Measurements from ENCODE around the gene MESP2.
A peak's percentile ranks its signal among the peaks of the same experiment; 100 is the strongest.

MESP2 gene

GRCh38 chr15:89750560-89751542 is 25.3 kb upstream of the MESP2 start, which contains the start of gene MESP1:
Gene MESP1, minus strand, starts transcription at chr15:89751249. Its CDS starts 18 bp downstream, at chr15:89751231.
- no peak for TF ChIP-seq EZH2phosphoT487 (IDR thresholded peaks at IDR 0.05; ENCODE audit: borderline replicate concordance)
- TF ChIP-seq, protein P1, sequence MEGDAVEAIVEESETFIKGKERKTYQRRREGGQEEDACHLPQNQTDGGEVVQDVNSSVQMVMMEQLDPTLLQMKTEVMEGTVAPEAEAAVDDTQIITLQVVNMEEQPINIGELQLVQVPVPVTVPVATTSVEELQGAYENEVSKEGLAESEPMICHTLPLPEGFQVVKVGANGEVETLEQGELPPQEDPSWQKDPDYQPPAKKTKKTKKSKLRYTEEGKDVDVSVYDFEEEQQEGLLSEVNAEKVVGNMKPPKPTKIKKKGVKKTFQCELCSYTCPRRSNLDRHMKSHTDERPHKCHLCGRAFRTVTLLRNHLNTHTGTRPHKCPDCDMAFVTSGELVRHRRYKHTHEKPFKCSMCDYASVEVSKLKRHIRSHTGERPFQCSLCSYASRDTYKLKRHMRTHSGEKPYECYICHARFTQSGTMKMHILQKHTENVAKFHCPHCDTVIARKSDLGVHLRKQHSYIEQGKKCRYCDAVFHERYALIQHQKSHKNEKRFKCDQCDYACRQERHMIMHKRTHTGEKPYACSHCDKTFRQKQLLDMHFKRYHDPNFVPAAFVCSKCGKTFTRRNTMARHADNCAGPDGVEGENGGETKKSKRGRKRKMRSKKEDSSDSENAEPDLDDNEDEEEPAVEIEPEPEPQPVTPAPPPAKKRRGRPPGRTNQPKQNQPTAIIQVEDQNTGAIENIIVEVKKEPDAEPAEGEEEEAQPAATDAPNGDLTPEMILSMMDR (conservative IDR thresholded peaks at IDR 0.05; ENCODE audit: low read length) = peak; percentile 55
- Histone ChIP-seq H3K79me2 (ENCODE audit: insufficient read depth, low read length) (no peaks in the 10 kb centered on the region), H3K4me3 (ENCODE audit: low read length, poor library complexity, severe bottlenecking) (peak within 1 kb of the TSS; percentile 76), H3K9me3 (ENCODE audit: insufficient read depth, low read depth, low read length) (no peaks in the 10 kb centered on the region), H3K9me2 (replicated peaks; ENCODE audit: low read depth, low read length) (no peaks in the 10 kb centered on the region), H3K4me1 (ENCODE audit: insufficient read depth, low read length, poor library complexity, severe bottlenecking) (no peaks in the 10 kb centered on the region), H2AFZ (ENCODE audit: low read length) (peak within 1 kb of the TSS; percentile 93), H3K9ac (ENCODE audit: low read depth, low read length, poor library complexity, severe bottlenecking) (peak within 1 kb of the TSS; percentile 74), H3K4me2 (ENCODE audit: low read depth, low read length, poor library complexity, severe bottlenecking) (peak within 1 kb of the TSS; percentile 69), H4K20me1 (ENCODE audit: insufficient read depth, low read length, poor library complexity, severe bottlenecking) (no peaks in the 10 kb centered on the region), H3K27me3 (ENCODE audit: insufficient read depth, low read length, poor library complexity, severe bottlenecking) (no peaks in the 10 kb centered on the region), H3K36me3 (ENCODE audit: insufficient read depth, low read length) (no peaks in the 10 kb centered on the region), H3F3A (ENCODE audit: low read depth) (no peaks in the 10 kb centered on the region)

DNA sequence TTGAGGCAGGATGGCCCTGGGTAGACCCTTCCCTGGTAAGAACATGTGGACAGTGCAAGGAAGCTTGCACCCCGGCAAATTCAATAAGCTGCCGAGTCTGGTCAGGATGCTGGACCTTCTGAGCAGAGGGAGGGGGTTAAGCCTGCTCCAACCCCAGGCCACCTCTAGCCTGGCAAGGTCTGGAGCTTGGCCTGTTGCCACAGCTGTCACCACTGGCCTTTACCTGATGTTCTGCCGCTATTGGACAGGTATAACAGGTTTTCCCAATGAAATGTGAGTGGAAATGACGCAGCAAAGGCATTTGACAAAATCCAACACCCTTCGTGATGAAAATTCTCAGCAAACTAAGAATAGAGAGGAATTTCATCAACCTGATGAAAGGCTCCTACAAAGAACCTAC is 24.4 kb upstream of the MESP2 start:
- Histone ChIP-seq H2AFZ (ENCODE audit: low read length) (no peak overlapping the region), H3F3A (ENCODE audit: low read depth) (no peaks in the 10 kb centered on the region), H3K79me2 (ENCODE audit: insufficient read depth, low read length) (no peaks in the 10 kb centered on the region), H4K20me1 (ENCODE audit: insufficient read depth, low read length, poor library complexity, severe bottlenecking) (no peaks in the 10 kb centered on the region), H3K9me2 (replicated peaks; ENCODE audit: low read depth, low read length) (no peaks in the 10 kb centered on the region), H3K9ac (ENCODE audit: low read depth, low read length, poor library complexity, severe bottlenecking) (peak overlapping the region; percentile 74), H3K4me3 (ENCODE audit: low read length, poor library complexity, severe bottlenecking) (peak overlapping the region; percentile 76), H3K9me3 (ENCODE audit: insufficient read depth, low read depth, low read length) (no peaks in the 10 kb centered on the region), H3K4me1 (ENCODE audit: insufficient read depth, low read length, poor library complexity, severe bottlenecking) (no peaks in the 10 kb centered on the region), H3K27me3 (ENCODE audit: insufficient read depth, low read length, poor library complexity, severe bottlenecking) (no peaks in the 10 kb centered on the region), H3K4me2 (ENCODE audit: low read depth, low read length, poor library complexity, severe bottlenecking) (peak overlapping the region; percentile 69), H3K36me3 (ENCODE audit: insufficient read depth, low read length) (no peaks in the 10 kb centered on the region)
- TF ChIP-seq EZH2phosphoT487 (IDR thresholded peaks at IDR 0.05; ENCODE audit: borderline replicate concordance) = no peak
- TF ChIP-seq, protein P1 (conservative IDR thresholded peaks at IDR 0.05; ENCODE audit: low read length) = no peak

GRCh38 chr15:89753855-89754254 is 22.3 kb upstream of the MESP2 start:
- Histone ChIP-seq H3K36me3 (ENCODE audit: insufficient read depth, low read length) (no peaks in the 10 kb centered on the region), H3K27me3 (ENCODE audit: insufficient read depth, low read length, poor library complexity, severe bottlenecking) (no peaks in the 10 kb centered on the region), H3K79me2 (ENCODE audit: insufficient read depth, low read length) (no peaks in the 10 kb centered on the region)

More at GRCh38 chr15:89753855-89754254, 22.3 kb upstream of the MESP2 start:
- no peaks in the 10 kb centered on the region for H3F3A ChIP-seq (ENCODE audit: low read depth)
- no peak overlapping the region for H2AFZ ChIP-seq (ENCODE audit: low read length)
- no peaks in the 10 kb centered on the region for H4K20me1 ChIP-seq (ENCODE audit: insufficient read depth, low read length, poor library complexity, severe bottlenecking)
- H3K9me2 ChIP-seq (replicated peaks; ENCODE audit: low read depth, low read length) = no peaks in the 10 kb centered on the region
- H3K4me1 ChIP-seq (ENCODE audit: insufficient read depth, low read length, poor library complexity, severe bottlenecking) = no peaks in the 10 kb centered on the region
- no peak overlapping the region for H3K9ac ChIP-seq (ENCODE audit: low read depth, low read length, poor library complexity, severe bottlenecking)
- H3K9me3 ChIP-seq (ENCODE audit: insufficient read depth, low read depth, low read length) = no peaks in the 10 kb centered on the region
- no peak for TF ChIP-seq EZH2phosphoT487 (IDR thresholded peaks at IDR 0.05; ENCODE audit: borderline replicate concordance)
- TF ChIP-seq, protein P1 (conservative IDR thresholded peaks at IDR 0.05; ENCODE audit: low read length) = no peak
- H3K4me2 ChIP-seq (ENCODE audit: low read depth, low read length, poor library complexity, severe bottlenecking) = no peak overlapping the region
- no peak overlapping the region for H3K4me3 ChIP-seq (ENCODE audit: low read length, poor library complexity, severe bottlenecking)
